CD14-positive monocyte (primary cell): ENCODE results near the gene POLR3GL. TPM values are rescaled to one million over a fixed set of nuclear protein-coding genes. Genes with fewer than 3 reads are reported as not detected.

Experiments
- DNase-seq, 3 donors: peaks; one replicate each; pipeline ENCODE4 v3.0.0-alpha.2; 2011 to 2022
- H2AFZ ChIP-seq: 2 replicates; pipeline ENCODE4 v1.6.0; 2012; ENCODE audit warnings: mild to moderate bottlenecking, low read depth, low read length, inconsistent platforms; ENCODE audit not compliant: insufficient read depth, poor library complexity, severe bottlenecking
- H3K27ac ChIP-seq, 2 donors: 1 replicate in 1 of 2; 2 replicates in 1 of 2; pipeline ENCODE4 v1.5.1; 2012 to 2013; ENCODE audit warnings: low read length in 2 of 2, control low read depth in 1 of 2, inconsistent platforms in 1 of 2, low read depth in 1 of 2, mild to moderate bottlenecking in 1 of 2
- H3K27me3 ChIP-seq, 2 donors: one replicate each; pipeline versions ENCODE4 v1.6.0 to v1.6.1; 2011 to 2013; ENCODE audit warnings: low read length in 2 of 2; ENCODE audit not compliant: control insufficient read depth in 2 of 2, insufficient read depth in 2 of 2
- H3K36me3 ChIP-seq, 2 donors: replicated peaks in 1 of 2; 1 replicate in 1 of 2; 2 replicates in 1 of 2; pipeline versions ENCODE4 v1.5.1 to v1.6.1; 2012 to 2013; ENCODE audit warnings: low read length in 2 of 2, control low read depth in 1 of 2, inconsistent platforms in 1 of 2, mild to moderate bottlenecking in 1 of 2; ENCODE audit not compliant: insufficient read depth in 2 of 2, control insufficient read depth in 1 of 2
- H3K4me1 ChIP-seq, 2 donors: 1 replicate in 1 of 2; 2 replicates in 1 of 2; pipeline versions ENCODE4 v1.5.1 to v1.6.1; 2012 to 2013; ENCODE audit warnings: low read length in 2 of 2, control low read depth in 1 of 2, inconsistent platforms in 1 of 2, mild to moderate bottlenecking in 1 of 2, moderate library complexity in 1 of 2; ENCODE audit not compliant: insufficient read depth in 2 of 2, control insufficient read depth in 1 of 2
- H3K4me2 ChIP-seq: replicated peaks from 2 replicates; pipeline ENCODE3; 2012; ENCODE audit warnings: low read length, moderate library complexity, mild to moderate bottlenecking; ENCODE audit not compliant: poor library complexity, severe bottlenecking; ENCODE audit errors: extremely low read depth
- H3K4me3 ChIP-seq, 3 experiments: fragments of 200-600 bp in 1 of 3; sonication (generic) in 1 of 3; replicated peaks in 1 of 3; 1 replicate in 2 of 3; 2 replicates in 1 of 3; pipeline ENCODE4 v1.5.1; 2011 to 2013; ENCODE audit warnings: low read length in 3 of 3, mild to moderate bottlenecking in 3 of 3, control low read depth in 2 of 3, low read depth in 2 of 3, inconsistent platforms in 1 of 3, moderate library complexity in 1 of 3
- H3K79me2 ChIP-seq: 2 replicates; pipeline ENCODE4 v1.6.0; 2012; ENCODE audit warnings: mild to moderate bottlenecking, control low read depth, inconsistent platforms, low read length, moderate library complexity; ENCODE audit not compliant: insufficient read depth
- H3K9ac ChIP-seq: 2 replicates; pipeline ENCODE4 v1.6.0; 2017; ENCODE audit warnings: low read length, mild to moderate bottlenecking; ENCODE audit not compliant: insufficient read depth, poor library complexity, severe bottlenecking
- H3K9me3 ChIP-seq, 2 donors: replicated peaks in 1 of 2; 1 replicate in 1 of 2; 2 replicates in 1 of 2; pipeline versions ENCODE4 v1.5.1 to v1.6.1; 2012 to 2013; ENCODE audit warnings: low read length in 2 of 2, control low read depth in 1 of 2; ENCODE audit not compliant: control insufficient read depth in 1 of 2, insufficient read depth in 1 of 2
- H4K20me1 ChIP-seq: 2 replicates; pipeline ENCODE4 v1.6.0; 2012; ENCODE audit warnings: mild to moderate bottlenecking, low read length, control low read depth, moderate library complexity; ENCODE audit not compliant: insufficient read depth
- H3K27ac Mint-ChIP-seq, 7 donors: one replicate each; pipeline ENCODE4 v1.8.0; 2020; ENCODE audit warnings: mild to moderate bottlenecking in 7 of 7, mixed read lengths in 7 of 7, moderate library complexity in 6 of 7, inconsistent platforms in 2 of 7
- H3K27me3 Mint-ChIP-seq, 3 donors: one replicate each; pipeline ENCODE4 v1.8.0; 2021 to 2022; ENCODE audit warnings: low read depth in 3 of 3, mild to moderate bottlenecking in 3 of 3, mixed read lengths in 3 of 3, moderate library complexity in 3 of 3, inconsistent platforms in 1 of 3
- H3K36me3 Mint-ChIP-seq, 2 donors: one replicate each; pipeline ENCODE4 v1.8.0; 2020; ENCODE audit warnings: mixed read lengths in 2 of 2, inconsistent platforms in 1 of 2, mild to moderate bottlenecking in 1 of 2
- H3K4me1 Mint-ChIP-seq: one replicate; pipeline ENCODE4 v1.8.0; 2020; ENCODE audit warnings: mild to moderate bottlenecking, mixed read lengths
- H3K4me3 Mint-ChIP-seq, 2 donors: one replicate each; pipeline ENCODE4 v1.8.0; 2020; ENCODE audit warnings: mild to moderate bottlenecking in 2 of 2, mixed read lengths in 2 of 2, moderate library complexity in 1 of 2
- H3K9me3 Mint-ChIP-seq, 7 donors: one replicate each; pipeline ENCODE4 v1.8.0; 2020 to 2022; ENCODE audit warnings: mixed read lengths in 7 of 7, mild to moderate bottlenecking in 6 of 7, moderate library complexity in 6 of 7, inconsistent platforms in 2 of 7
- CTCF ChIP-seq: fragments of 200-600 bp; IDR thresholded peaks from one replicate; pipeline ENCODE4 v1.8.0; 2022; ENCODE audit warnings: antibody characterized with exemption, mild to moderate bottlenecking
- WGBS: methylation state at CpG from one replicate; pipeline ENCODE4 v1.1.5; 2013; ENCODE audit warnings: missing lambda C conversion rate; ENCODE audit not compliant: insufficient coverage; 5-methylcytosine and 5-hydroxymethylcytosine counted together
- intact Hi-C, 2 donors: fragments of 100-400 bp; cut with micrococcal nuclease; formaldehyde crosslinking; loops; one replicate each; pipeline versions ENCODE4 v1.15.0 to v1.15.1; 2023
- polyA plus RNA-seq, 3 donors: library from polyadenylated mRNA; depleted of rRNA in 1 of 3; unstranded in 2 of 3; stranded (reverse) in 1 of 3; fragments of 300-500 nt in 2 of 3; fragments of >200 nt in 1 of 3; fragmentation: Illumina TruSeq in 2 of 3; gene quantifications; 1 replicate in 2 of 3; 2 replicates in 1 of 3; pipeline ENCODE4 v1.2.3, GENCODE V29; 2012 to 2021

POLR3GL gene
- polyA plus RNA-seq, 3 donors = 11.6 to 39.0 (median 36.2) TPM

DNA sequence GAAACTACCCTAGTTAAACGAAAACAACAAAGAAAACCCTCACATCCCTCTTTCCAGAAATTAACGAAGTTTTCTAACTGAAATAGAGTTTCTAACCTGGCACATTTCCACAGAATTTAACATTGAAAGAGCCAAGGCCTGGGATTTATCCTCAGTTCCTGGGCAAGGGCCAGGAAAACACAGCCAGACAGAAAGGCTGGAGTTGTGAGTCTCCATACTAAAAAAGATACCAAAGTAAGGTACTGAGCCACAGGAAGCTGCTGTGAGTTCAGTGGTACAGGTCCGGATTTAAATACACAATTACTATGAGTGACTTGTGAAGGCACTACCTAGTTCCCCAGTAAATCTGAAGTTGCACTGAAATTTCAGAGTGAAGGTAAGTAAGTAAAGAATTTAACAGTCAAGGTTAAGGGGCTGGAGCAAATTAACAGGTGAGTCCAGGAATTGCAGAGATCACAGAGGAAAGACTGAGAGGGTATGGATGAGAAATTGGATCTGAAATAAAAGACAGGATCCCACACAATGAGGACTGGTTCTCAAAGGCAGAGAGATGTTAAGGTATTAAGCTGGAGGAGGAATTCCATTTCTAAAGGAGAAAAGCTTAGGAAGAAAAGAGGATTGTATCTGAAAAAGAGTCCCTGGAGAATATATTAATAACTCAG is 7.6 kb upstream of the POLR3GL start:
- Mint-ChIP-seq H3K36me3 (peaks cover 7 to 9% of the 10 kb centered on the region in 2 donors), H3K27ac (peak overlapping the region; percentile 77 to 92 (median 88)), H3K9me3 (peaks cover 0 to 6% (median 0%) of the 10 kb centered on the region in 7 donors), H3K4me3 (peak overlapping the region; percentile 89 to 95), H3K4me1 (peaks cover 70% of the 10 kb centered on the region), H3K27me3 (peaks cover 17 to 21% (median 18%) of the 10 kb centered on the region in 3 donors)
- Histone ChIP-seq H3K79me2 (peaks cover 41% of the 10 kb centered on the region), H3K4me2 (peak overlapping the region; percentile 86), H2AFZ (peak overlapping the region; percentile 86), H3K4me1 (peaks cover 49 to 59% of the 10 kb centered on the region in 2 donors), H3K9me3 (no peaks in the 10 kb centered on the region), H4K20me1 (peaks cover 3% of the 10 kb centered on the region), H3K36me3 (no peaks in the 10 kb centered on the region), H3K4me3 (peak overlapping the region; percentile 47 to 87 (median 78)), H3K9ac (peak overlapping the region; percentile 87), H3K27me3 (peaks cover 0 to 16% of the 10 kb centered on the region in 2 donors), H3K27ac (peak overlapping the region; percentile 44 to 88)
- 0% methylated on average over 2 of the region's 3 CpGs for WGBS
- DNase-seq = no peak
- intact Hi-C loops = loop anchor here in 1 of 2 donors (2.0 kb wide), 1 partner anchor 38 kb away; the partner anchor contains the start of gene PEX11B
- TF ChIP-seq CTCF = no peak

GRCh38 chr1:145957443-145958319 is 6.8 kb upstream of the POLR3GL start, which contains the start of gene LIX1L:
Gene LIX1L (minus strand): TSS chr1:145958017. CDS start chr1:145957927, 90 bp downstream.
- Histone ChIP-seq H2AFZ (peak within 1 kb of the TSS; percentile 86), H3K9me3 (no peaks in the 10 kb centered on the region), H3K36me3 (no peaks in the 10 kb centered on the region), H3K4me3 (peak within 1 kb of the TSS; percentile 47 to 87 (median 78)), H3K4me1 (peaks cover 55 to 66% of the 10 kb centered on the region in 2 donors), H3K9ac (peak within 1 kb of the TSS; percentile 87), H3K79me2 (peaks cover 41% of the 10 kb centered on the region), H4K20me1 (peaks cover 3% of the 10 kb centered on the region), H3K27me3 (peaks cover 3 to 22% of the 10 kb centered on the region in 2 donors), H3K4me2 (peak within 1 kb of the TSS; percentile 86), H3K27ac (peak within 1 kb of the TSS; percentile 44 to 88)
- TF ChIP-seq CTCF = no peak
- Mint-ChIP-seq H3K36me3 (peaks cover 6 to 7% of the 10 kb centered on the region in 2 donors), H3K27ac (peak within 1 kb of the TSS; percentile 81 to 92 (median 90)), H3K4me1 (peaks cover 76% of the 10 kb centered on the region), H3K9me3 (peaks cover 0 to 7% (median 0%) of the 10 kb centered on the region in 7 donors), H3K4me3 (peak within 1 kb of the TSS; percentile 89 to 95), H3K27me3 (peaks cover 24 to 29% (median 25%) of the 10 kb centered on the region in 3 donors)
- WGBS = under 1% methylated on average over 60 of the region's 60 CpGs
- intact Hi-C loops = loop anchor here in 1 of 2 donors (2.0 kb wide), 1 partner anchor 39 kb away; the partner anchor contains the start of gene PEX11B
- DNase-seq = peak; percentile 91 to 94 (median 92)
